GM12875 (cell line): ENCODE results near the gene SLC12A7.

Experiments used
- H3K4me3 ChIP-seq: one replicate; pipeline ENCODE4 v1.5.1; 2011; ENCODE audit warnings: low read depth, low read length, control low read depth
- TF ChIP-seq, protein P1 (sequence below): IDR thresholded peaks from 2 replicates; pipeline ENCODE4 v1.5.1; 2011; ENCODE audit warnings: low read depth, mild to moderate bottlenecking, control low read depth, inconsistent platforms, low read length, moderate library complexity, borderline replicate concordance; ENCODE audit not compliant: insufficient read depth

The SLC12A7 gene

DNA sequence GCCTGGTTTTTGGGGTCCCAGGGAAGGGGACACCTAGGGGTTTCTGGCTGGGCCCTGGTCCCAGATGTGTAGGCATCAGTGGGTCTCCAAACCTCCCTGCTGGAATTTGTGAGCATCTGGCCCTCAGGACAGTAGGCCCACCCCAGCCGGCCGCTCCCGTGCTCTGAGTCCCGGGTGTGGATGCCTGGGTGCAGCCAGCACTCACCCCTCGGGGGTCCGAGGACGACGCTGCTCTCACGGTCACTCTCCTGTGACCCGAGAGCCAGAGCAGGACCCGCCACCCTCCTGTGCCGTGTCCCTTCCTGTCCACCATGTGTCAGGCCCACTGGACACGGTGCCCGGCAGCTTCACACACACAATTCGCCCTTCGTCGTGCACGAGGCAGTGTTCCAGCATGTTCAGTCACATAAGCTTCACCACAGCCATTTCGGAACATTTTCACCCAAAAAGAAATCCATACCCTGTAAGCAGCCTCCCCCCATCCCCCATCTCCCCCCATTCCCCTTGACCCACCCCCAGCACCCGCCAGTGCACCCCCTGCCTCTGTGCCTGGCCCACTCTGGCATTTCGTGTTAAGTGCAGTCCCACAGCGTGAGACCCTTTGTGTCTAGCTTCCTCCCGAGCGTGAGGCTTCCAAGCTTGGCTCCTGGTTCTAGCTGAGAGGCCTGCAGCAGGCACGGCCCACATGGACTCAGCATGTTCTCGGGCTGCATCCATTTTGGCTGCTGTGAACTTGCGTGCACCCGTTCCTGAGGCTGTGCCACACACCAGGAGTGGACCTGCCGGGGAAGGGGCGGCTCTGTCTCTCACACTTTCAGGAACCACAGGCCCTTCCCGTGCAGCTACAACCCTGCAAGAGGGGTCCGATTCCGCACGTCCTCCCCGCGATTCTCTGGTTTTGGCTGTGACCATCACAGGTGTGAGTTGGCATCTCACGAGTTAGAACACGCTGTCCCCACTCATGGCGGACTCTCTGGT is 62.7 kb downstream of the SLC12A7 start:
- H3K4me3 ChIP-seq: no peak overlapping the region
- TF ChIP-seq, protein P1, sequence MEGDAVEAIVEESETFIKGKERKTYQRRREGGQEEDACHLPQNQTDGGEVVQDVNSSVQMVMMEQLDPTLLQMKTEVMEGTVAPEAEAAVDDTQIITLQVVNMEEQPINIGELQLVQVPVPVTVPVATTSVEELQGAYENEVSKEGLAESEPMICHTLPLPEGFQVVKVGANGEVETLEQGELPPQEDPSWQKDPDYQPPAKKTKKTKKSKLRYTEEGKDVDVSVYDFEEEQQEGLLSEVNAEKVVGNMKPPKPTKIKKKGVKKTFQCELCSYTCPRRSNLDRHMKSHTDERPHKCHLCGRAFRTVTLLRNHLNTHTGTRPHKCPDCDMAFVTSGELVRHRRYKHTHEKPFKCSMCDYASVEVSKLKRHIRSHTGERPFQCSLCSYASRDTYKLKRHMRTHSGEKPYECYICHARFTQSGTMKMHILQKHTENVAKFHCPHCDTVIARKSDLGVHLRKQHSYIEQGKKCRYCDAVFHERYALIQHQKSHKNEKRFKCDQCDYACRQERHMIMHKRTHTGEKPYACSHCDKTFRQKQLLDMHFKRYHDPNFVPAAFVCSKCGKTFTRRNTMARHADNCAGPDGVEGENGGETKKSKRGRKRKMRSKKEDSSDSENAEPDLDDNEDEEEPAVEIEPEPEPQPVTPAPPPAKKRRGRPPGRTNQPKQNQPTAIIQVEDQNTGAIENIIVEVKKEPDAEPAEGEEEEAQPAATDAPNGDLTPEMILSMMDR: no peak

DNA sequence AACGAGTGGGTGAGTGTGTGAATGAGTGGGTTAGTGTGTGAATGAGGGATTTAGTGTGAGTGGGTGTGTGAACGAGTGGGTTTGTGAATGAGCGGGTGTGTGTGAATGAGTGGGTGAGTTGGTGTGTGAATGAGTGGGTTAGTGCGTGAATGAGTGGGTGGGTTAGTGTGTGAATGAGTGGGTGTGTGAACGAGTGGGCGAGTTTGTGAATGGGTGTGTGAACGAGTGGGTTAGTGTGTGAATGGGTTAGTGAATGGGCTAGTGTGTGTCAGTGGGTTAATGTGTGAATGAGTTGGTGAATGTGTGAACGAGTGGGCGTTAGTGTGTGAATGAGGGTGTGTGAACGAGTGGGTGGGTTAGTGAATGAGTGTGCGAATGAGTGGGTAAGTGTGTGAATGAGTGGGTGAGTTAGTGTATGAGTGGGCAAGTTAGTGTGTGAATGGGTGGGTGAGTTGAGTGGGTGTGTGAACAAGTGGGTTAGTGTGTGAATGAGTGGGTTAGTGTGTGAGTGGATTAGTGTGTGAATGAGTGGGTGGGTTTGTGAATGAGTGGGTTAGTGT is 63.6 kb downstream of the SLC12A7 start:
- no peak overlapping the region for H3K4me3 ChIP-seq
- TF ChIP-seq, protein P1: no peak

DNA sequence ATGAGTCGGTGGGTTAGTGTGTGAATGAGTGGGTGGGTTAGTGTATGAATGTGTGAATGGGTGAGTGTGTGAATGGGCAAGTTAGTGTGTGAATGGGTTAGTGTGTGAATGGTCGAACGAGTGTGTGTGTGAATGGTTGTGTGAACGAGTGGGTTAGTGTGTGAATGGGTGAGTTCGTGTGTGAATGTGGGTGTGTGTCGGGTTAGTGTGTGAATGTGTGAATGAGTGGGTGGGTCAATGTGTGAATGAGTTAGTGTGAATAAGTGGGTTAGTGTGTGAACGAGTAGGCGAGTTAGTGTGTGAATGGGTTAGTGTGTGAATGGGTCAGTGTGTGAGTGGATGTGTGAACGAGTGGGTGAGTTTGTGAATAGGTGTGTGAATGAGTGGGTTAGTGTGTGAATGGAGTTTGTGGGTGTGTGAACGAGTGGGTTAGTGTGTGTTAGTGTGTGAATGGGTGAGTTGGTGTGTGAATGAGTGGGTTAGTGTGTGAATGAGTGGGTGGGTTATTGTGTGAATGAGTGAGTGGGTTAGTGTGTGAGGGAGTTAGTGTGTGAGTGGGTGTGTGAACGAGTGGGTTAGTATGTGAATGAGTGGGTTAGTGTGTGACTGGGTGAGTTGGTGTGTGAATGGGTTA is 64.4 kb downstream of the SLC12A7 start:
- TF ChIP-seq, protein P1: no peak
- no peak overlapping the region for H3K4me3 ChIP-seq

DNA sequence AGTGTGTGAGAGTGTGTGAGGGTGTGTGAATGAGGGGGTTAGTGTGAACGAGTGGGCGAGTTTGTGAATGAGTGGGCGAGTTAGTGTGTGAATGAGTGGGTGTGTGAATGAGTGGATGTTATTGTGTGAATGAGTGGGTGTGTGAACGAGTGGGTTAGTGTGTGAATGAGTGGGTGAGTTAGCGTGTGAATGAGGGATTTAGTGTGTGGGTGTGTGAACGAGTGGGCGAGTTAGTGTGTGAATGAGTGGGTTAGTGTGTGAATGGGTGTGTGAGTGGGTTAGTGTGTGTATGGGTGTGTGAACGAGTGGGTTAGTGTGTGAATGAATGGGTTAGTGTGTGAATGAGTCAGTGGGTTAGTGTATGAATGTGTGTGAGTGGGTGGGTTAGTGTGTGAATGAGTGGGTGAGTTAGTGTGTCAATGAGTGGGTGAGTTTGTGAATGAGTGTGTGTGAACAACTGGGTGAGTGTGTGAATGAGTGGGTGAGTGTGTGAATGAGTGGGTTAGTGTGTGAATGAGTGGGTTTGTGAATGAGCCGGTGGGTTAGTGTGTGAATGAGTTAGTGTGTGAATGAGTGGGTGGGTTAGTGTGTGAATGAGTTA is 65.8 kb downstream of the SLC12A7 start:
- TF ChIP-seq, protein P1: no peak

DNA sequence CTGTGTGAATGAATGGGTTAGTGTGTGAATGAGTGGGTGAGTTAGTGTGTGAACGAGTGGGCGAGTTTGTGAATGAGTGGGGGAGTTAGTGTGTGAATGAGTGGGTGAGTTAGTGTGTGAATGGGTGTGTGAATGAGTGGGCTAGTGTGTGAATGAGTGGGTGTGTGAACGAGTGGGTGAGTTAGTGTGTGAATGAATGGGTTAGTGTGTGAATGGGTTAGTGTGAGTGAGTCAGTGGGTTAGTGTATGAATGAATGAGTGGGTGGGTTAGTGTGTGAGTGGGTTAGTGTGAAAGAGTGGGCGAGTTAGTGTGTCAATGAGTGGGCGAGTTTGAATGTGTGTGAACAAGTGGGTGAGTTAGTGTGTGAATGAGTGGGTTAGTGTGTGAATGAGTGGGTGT is 67.7 kb downstream of the SLC12A7 start:
- TF ChIP-seq, protein P1: no peak
- no peak overlapping the region for H3K4me3 ChIP-seq

More for the DNA sequence above, 65.8 kb downstream of the SLC12A7 start:
- H3K4me3 ChIP-seq: no peak overlapping the region

DNA sequence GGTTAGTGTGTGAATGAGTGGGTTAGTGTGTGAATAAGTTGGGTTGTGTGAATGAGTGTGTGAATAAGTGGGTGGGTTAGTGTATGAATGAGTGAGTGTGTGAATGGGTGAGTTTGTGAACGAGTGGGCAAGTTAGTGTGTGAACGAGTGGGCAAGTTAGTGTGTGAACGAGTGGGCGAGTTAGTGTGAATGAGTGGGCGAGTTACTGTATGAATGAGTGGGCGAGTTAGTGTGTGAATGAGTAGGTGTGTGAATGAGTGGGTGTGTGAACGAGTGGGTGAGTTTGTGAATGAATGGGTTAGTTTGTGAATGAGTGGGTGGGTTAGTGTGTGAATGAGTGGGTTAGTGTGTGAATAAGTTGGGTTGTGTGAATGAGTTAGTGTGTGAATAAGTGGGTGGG is 68.5 kb downstream of the SLC12A7 start:
- H3K4me3 ChIP-seq: no peak overlapping the region
- TF ChIP-seq, protein P1: no peak
